H1 (cell line): Measurements from ENCODE around the gene KLHL29.

Source experiments
- HDAC6 ChIP-seq: IDR thresholded peaks from one replicate; pipeline ENCODE4 v1.7.1; 2012; ENCODE audit warnings: low read depth, mild to moderate bottlenecking, inconsistent platforms, low read length, moderate library complexity
- KDM5A ChIP-seq: fragments of 200-600 bp; IDR thresholded peaks from 2 replicates; pipeline ENCODE4 v1.7.1; 2012; ENCODE audit warnings: mild to moderate bottlenecking, low read length, inconsistent platforms, mixed read lengths
- POLR2A ChIP-seq, 2 experiments: IDR thresholded peaks; 1 replicate in 1 of 2; 2 replicates in 1 of 2; pipeline ENCODE4 v1.6.1; 2011; ENCODE audit warnings: low read depth in 2 of 2, low read length in 2 of 2, mild to moderate bottlenecking in 2 of 2; ENCODE audit errors: control extremely low read depth in 1 of 2
- POLR2AphosphoS5 ChIP-seq: IDR thresholded peaks from 2 replicates; pipeline ENCODE4 v1.6.1; 2011; ENCODE audit warnings: low read depth, low read length
- RAD21 ChIP-seq, 2 experiments: IDR thresholded peaks in 1 of 2; conservative IDR thresholded peaks in 1 of 2; 2 replicates each; pipeline ENCODE4 v1.6.1; 2011; ENCODE audit warnings: low read depth in 2 of 2, low read length in 2 of 2, improper control_type of control experiment in 1 of 2, inconsistent platforms in 1 of 2, mild to moderate bottlenecking in 1 of 2, moderate library complexity in 1 of 2
- SP2 ChIP-seq: IDR thresholded peaks from 2 replicates; pipeline ENCODE4 v1.6.1; 2012; ENCODE audit warnings: mild to moderate bottlenecking, low read length, inconsistent platforms
- TAF1 ChIP-seq: IDR thresholded peaks from 2 replicates; pipeline ENCODE4 v1.6.1; 2011; ENCODE audit warnings: mild to moderate bottlenecking, low read depth, low read length
- TF ChIP-seq, protein P1 (sequence below), 3 experiments: IDR thresholded peaks; 1 replicate in 2 of 3; 2 replicates in 1 of 3; pipeline versions ENCODE4 v1.5.1 to v1.6.1; 2011; ENCODE audit warnings: low read length in 3 of 3, mild to moderate bottlenecking in 3 of 3, inconsistent platforms in 2 of 3, low read depth in 1 of 3, moderate library complexity in 1 of 3; ENCODE audit not compliant: insufficient read depth in 1 of 3; ENCODE audit errors: control extremely low read depth in 1 of 3

DNA sequence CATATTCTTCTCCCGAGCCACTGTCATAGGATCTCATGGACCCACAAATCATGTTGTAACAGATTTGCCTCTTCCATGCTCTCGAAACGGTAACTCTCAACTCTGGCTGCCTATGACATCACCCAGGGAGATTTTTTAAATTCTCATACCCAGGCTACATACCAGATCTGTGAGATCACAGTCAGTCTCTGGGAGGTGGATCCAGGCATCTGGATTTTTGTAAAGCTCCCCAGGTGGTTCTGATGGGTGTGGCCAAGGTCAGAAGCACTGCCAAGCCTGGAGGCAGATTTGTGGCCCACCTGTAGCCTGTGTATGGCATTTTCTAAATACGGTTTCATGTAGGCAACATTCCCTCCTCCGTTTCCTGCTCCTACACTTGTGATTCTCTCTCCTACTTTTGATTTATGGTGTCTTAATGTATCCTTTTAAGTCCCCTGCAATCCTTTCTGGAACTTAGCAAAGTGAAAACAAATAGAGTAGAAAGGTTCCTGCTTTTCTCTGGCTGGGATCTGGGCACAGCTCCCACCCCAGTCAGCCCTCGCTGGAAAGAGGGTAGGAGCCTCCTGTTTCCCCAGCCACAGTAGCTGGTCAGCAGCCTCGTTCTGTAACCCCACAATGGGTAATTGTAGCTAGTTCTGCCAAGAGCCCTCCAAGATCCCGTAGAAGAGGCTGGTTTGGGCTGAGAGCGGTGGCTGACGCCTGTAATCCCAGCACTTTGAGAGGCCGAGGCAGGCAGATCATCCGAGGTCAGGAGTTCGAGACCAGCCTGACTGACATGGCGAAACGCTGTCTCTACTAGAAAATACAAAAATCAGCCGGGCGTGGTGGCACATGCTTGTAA is 96.2 kb downstream of the KLHL29 start:
- TF ChIP-seq KDM5A (no peak), RAD21 (IDR thresholded peaks at IDR 0.05 in 1 of 2, conservative IDR thresholded peaks at IDR 0.05 in 1 of 2; ENCODE audit: low read depth in 2 of 2, low read length in 2 of 2) (no peak), POLR2AphosphoS5 (no peak), HDAC6 (no peak), TAF1 (no peak), SP2 (no peak), POLR2A (IDR thresholded peaks at IDR 0.05; ENCODE audit: control extremely low read depth in 1 of 2, low read depth in 2 of 2, low read length in 2 of 2) (no peak)
- TF ChIP-seq, protein P1, sequence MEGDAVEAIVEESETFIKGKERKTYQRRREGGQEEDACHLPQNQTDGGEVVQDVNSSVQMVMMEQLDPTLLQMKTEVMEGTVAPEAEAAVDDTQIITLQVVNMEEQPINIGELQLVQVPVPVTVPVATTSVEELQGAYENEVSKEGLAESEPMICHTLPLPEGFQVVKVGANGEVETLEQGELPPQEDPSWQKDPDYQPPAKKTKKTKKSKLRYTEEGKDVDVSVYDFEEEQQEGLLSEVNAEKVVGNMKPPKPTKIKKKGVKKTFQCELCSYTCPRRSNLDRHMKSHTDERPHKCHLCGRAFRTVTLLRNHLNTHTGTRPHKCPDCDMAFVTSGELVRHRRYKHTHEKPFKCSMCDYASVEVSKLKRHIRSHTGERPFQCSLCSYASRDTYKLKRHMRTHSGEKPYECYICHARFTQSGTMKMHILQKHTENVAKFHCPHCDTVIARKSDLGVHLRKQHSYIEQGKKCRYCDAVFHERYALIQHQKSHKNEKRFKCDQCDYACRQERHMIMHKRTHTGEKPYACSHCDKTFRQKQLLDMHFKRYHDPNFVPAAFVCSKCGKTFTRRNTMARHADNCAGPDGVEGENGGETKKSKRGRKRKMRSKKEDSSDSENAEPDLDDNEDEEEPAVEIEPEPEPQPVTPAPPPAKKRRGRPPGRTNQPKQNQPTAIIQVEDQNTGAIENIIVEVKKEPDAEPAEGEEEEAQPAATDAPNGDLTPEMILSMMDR (IDR thresholded peaks at IDR 0.05; ENCODE audit: control extremely low read depth in 1 of 3, insufficient read depth in 1 of 3, low read depth in 1 of 3, low read length in 3 of 3), result no peak
